HEK293 (cell line): ENCODE data around the gene EZH1.

Source experiments
- BCL11B ChIP-seq: fragments of 450-650 bp; formaldehyde crosslinking; IDR thresholded peaks from 2 replicates; pipeline ENCODE4 v1.5.1; 2016; ENCODE audit warnings: low read depth, missing biosample characterization, missing genetic modification characterization
- RBAK ChIP-seq: fragments of 450-650 bp; formaldehyde crosslinking; IDR thresholded peaks from 2 replicates; pipeline ENCODE4 v1.5.1; 2016; ENCODE audit warnings: missing biosample characterization, missing genetic modification characterization
- ZNF175 ChIP-seq: fragments of 450-650 bp; formaldehyde crosslinking; IDR thresholded peaks from 2 replicates; pipeline ENCODE4 v1.5.1; 2016; ENCODE audit warnings: missing biosample characterization, missing genetic modification characterization
- ZNF391 ChIP-seq: fragments of 450-650 bp; formaldehyde crosslinking; IDR thresholded peaks from 2 replicates; pipeline ENCODE4 v1.5.1; 2016; ENCODE audit warnings: low read depth, missing biosample characterization, missing genetic modification characterization, borderline replicate concordance
- ZNF555 ChIP-seq: fragments of 450-650 bp; formaldehyde crosslinking; conservative IDR thresholded peaks from 2 replicates; pipeline ENCODE4 v1.5.1; 2017; ENCODE audit warnings: missing biosample characterization, mild to moderate bottlenecking, missing genetic modification characterization, inconsistent platforms
- ZNF621 ChIP-seq: fragments of 450-650 bp; formaldehyde crosslinking; IDR thresholded peaks from 2 replicates; pipeline ENCODE4 v1.5.1; 2017; ENCODE audit warnings: missing biosample characterization, missing genetic modification characterization
- ZNF837 ChIP-seq: fragments of 450-650 bp; formaldehyde crosslinking; IDR thresholded peaks from 2 replicates; pipeline ENCODE4 v1.5.1; 2016; ENCODE audit warnings: missing biosample characterization, missing genetic modification characterization
- ZSCAN30 ChIP-seq: fragments of 450-650 bp; IDR thresholded peaks from 2 replicates; pipeline ENCODE4 v1.5.1; 2018; ENCODE audit warnings: missing biosample characterization, mild to moderate bottlenecking, missing genetic modification characterization, moderate library complexity
- TF ChIP-seq, protein P1 (sequence below): fragments of 450-650 bp; formaldehyde crosslinking; IDR thresholded peaks from 2 replicates; pipeline ENCODE4 v1.5.1; 2016; ENCODE audit warnings: missing biosample characterization, missing genetic modification characterization
- TF ChIP-seq, protein P2 (sequence below): fragments of 450-650 bp; formaldehyde crosslinking; IDR thresholded peaks from 2 replicates; pipeline ENCODE4 v1.5.1; 2016; ENCODE audit warnings: missing biosample characterization, missing genetic modification characterization

DNA sequence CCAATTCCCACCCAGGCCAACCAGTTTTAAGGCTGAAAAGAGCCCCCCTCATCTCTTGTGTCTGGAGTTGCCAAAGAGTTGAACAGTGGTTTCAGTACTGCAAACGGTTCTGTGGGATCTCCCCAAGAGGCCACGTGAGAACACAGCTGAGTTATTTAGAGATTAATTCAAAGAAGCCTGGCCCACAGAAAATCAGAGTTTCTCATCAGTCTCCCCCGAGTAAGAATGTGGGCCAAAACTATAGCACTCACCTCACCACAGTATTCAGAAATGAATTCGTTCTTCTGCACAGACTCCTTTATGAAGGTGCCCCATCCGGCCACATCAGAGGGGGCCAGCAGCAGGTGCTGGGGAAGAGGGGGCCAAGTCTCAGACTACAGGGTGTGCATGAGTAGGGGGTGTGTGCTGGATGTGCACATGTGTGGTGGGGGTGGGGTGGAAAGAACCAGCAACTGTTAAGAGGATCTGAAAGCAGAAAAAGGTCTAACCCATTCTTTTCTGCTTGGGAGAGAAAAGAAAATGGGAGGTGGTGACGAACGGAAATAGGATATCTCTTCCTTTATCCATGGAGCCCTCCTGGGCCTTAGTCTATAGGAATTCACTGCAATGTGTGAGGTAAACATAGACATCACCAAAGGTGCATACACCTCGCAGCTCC lies 39.9 kb downstream of the EZH1 start:
- TF ChIP-seq ZNF621 (tag by site-specific recombination): no peak
- no peak for TF ChIP-seq ZSCAN30
- TF ChIP-seq RBAK: no peak
- TF ChIP-seq ZNF555: no peak
- TF ChIP-seq, protein P1, sequence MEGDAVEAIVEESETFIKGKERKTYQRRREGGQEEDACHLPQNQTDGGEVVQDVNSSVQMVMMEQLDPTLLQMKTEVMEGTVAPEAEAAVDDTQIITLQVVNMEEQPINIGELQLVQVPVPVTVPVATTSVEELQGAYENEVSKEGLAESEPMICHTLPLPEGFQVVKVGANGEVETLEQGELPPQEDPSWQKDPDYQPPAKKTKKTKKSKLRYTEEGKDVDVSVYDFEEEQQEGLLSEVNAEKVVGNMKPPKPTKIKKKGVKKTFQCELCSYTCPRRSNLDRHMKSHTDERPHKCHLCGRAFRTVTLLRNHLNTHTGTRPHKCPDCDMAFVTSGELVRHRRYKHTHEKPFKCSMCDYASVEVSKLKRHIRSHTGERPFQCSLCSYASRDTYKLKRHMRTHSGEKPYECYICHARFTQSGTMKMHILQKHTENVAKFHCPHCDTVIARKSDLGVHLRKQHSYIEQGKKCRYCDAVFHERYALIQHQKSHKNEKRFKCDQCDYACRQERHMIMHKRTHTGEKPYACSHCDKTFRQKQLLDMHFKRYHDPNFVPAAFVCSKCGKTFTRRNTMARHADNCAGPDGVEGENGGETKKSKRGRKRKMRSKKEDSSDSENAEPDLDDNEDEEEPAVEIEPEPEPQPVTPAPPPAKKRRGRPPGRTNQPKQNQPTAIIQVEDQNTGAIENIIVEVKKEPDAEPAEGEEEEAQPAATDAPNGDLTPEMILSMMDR (tag by site-specific recombination): no peak
- TF ChIP-seq, protein P2, sequence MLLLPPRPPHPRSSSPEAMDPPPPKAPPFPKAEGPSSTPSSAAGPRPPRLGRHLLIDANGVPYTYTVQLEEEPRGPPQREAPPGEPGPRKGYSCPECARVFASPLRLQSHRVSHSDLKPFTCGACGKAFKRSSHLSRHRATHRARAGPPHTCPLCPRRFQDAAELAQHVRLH (tag by site-specific recombination): no peak
- TF ChIP-seq BCL11B: no peak
- TF ChIP-seq ZNF837 (tag by site-specific recombination): no peak
- TF ChIP-seq ZNF175: no peak
- no peak for TF ChIP-seq ZNF391 (tag by site-specific recombination)
